Liver (tissue), 9 donors: ENCODE data around the gene ST8SIA5. TPM values are rescaled to one million over a fixed set of nuclear protein-coding genes. Genes with fewer than 3 reads are reported as not detected.

Experiments
- DNase-seq: peaks from one replicate; pipeline ENCODE4 v3.0.0-alpha.2; 2017; ENCODE audit warnings: low spot score
- H3K27ac ChIP-seq, 2 donors: one replicate each; pipeline ENCODE4 v1.7.0; 2013; ENCODE audit warnings: inconsistent platforms in 2 of 2, low read length in 2 of 2, control low read depth in 1 of 2, low read depth in 1 of 2, mild to moderate bottlenecking in 1 of 2
- H3K27me3 ChIP-seq, 4 donors: one replicate each; pipeline versions ENCODE4 v1.6.1 to v1.7.0; 2013; ENCODE audit warnings: low read length in 3 of 4, inconsistent platforms in 1 of 4, mild to moderate bottlenecking in 1 of 4, moderate library complexity in 1 of 4; ENCODE audit not compliant: control insufficient read depth in 4 of 4, insufficient read depth in 4 of 4
- H3K36me3 ChIP-seq, 4 donors: one replicate each; pipeline versions ENCODE4 v1.6.1 to v1.7.0; 2013; ENCODE audit warnings: low read length in 3 of 4, mild to moderate bottlenecking in 3 of 4, low read depth in 1 of 4, moderate library complexity in 1 of 4; ENCODE audit not compliant: control insufficient read depth in 4 of 4, insufficient read depth in 3 of 4
- H3K4me1 ChIP-seq, 4 donors: one replicate each; pipeline versions ENCODE4 v1.6.1 to v1.7.0; 2013; ENCODE audit warnings: low read length in 3 of 4, mild to moderate bottlenecking in 3 of 4, moderate library complexity in 1 of 4; ENCODE audit not compliant: control insufficient read depth in 4 of 4, insufficient read depth in 4 of 4
- H3K4me3 ChIP-seq, 3 donors: one replicate each; pipeline versions ENCODE4 v1.6.1 to v1.7.0; 2013; ENCODE audit warnings: low read length in 3 of 3, control low read depth in 1 of 3, low read depth in 1 of 3, mild to moderate bottlenecking in 1 of 3
- H3K9ac ChIP-seq, 2 donors: one replicate each; pipeline ENCODE4 v1.7.0; 2013; ENCODE audit warnings: low read length in 2 of 2, mild to moderate bottlenecking in 2 of 2, moderate library complexity in 2 of 2, control low read depth in 1 of 2, low read depth in 1 of 2
- H3K9me3 ChIP-seq, 4 donors: one replicate each; pipeline versions ENCODE4 v1.6.1 to v1.7.0; 2013; ENCODE audit warnings: low read length in 3 of 4; ENCODE audit not compliant: control insufficient read depth in 4 of 4
- EGR1 ChIP-seq, 2 donors: IDR thresholded peaks; 2 replicates each; pipeline ENCODE4 v1.6.1; 2016 to 2018; ENCODE audit warnings: antibody characterized with exemption in 2 of 2, low read depth in 2 of 2
- FOXA1 ChIP-seq: IDR thresholded peaks from 2 replicates; pipeline ENCODE4 v1.6.1; 2016; ENCODE audit warnings: antibody characterized with exemption
- FOXA2 ChIP-seq: IDR thresholded peaks from 2 replicates; pipeline ENCODE4 v1.6.1; 2016; ENCODE audit warnings: antibody characterized with exemption
- GABPA ChIP-seq, 2 donors: IDR thresholded peaks in 1 of 2; conservative IDR thresholded peaks in 1 of 2; 2 replicates each; pipeline ENCODE4 v1.6.1; 2016; ENCODE audit warnings: antibody characterized with exemption in 2 of 2, mild to moderate bottlenecking in 1 of 2, moderate library complexity in 1 of 2
- HNF4A ChIP-seq, 2 donors: conservative IDR thresholded peaks; 2 replicates each; pipeline ENCODE4 v1.6.1; 2016; ENCODE audit warnings: antibody characterized with exemption in 2 of 2, mild to moderate bottlenecking in 2 of 2
- HNF4G ChIP-seq: IDR thresholded peaks from 2 replicates; pipeline ENCODE4 v1.6.1; 2016; ENCODE audit warnings: antibody characterized with exemption
- JUND ChIP-seq, 2 donors: IDR thresholded peaks; 2 replicates each; pipeline ENCODE4 v1.6.1; 2016; ENCODE audit warnings: antibody characterized with exemption in 2 of 2
- RAD21 ChIP-seq, 2 donors: IDR thresholded peaks; 2 replicates each; pipeline ENCODE4 v1.6.1; 2016; ENCODE audit warnings: antibody characterized with exemption in 2 of 2, mild to moderate bottlenecking in 2 of 2
- RXRA ChIP-seq, 2 donors: IDR thresholded peaks; 2 replicates each; pipeline ENCODE4 v1.6.1; 2017 to 2018; ENCODE audit warnings: antibody characterized with exemption in 2 of 2, mild to moderate bottlenecking in 1 of 2
- SP1 ChIP-seq: IDR thresholded peaks from 2 replicates; pipeline ENCODE4 v1.6.1; 2018; ENCODE audit warnings: antibody characterized with exemption, mild to moderate bottlenecking
- TAF1 ChIP-seq: conservative IDR thresholded peaks from 2 replicates; pipeline ENCODE4 v1.6.1; 2016; ENCODE audit warnings: antibody characterized with exemption, mild to moderate bottlenecking
- WGBS: extraction: QIAGEN DNeasy Blood & Tissue Kit; methylation state at CpG from one replicate; pipeline ENCODE4 v1.1.7; 2013; 5-methylcytosine and 5-hydroxymethylcytosine counted together
- polyA plus RNA-seq, 2 donors: library from polyadenylated mRNA; stranded (reverse) in 1 of 2; unstranded in 1 of 2; fragments of 200-250 nt in 1 of 2; fragments of >200 nt in 1 of 2; fragmentation: Nextera tagmentation in 1 of 2; extraction: Ambion mirVana in 1 of 2; gene quantifications; one replicate each; pipeline versions ENCODE4 v1.2.1 to v1.2.3, GENCODE V29; 2013 to 2015
- total RNA-seq, 2 donors: library from RNA; depleted of rRNA; stranded (reverse); fragments of >200 nt; gene quantifications; one replicate each; pipeline ENCODE4 v1.2.3, GENCODE V29; 2014
- TF ChIP-seq, protein P1 (sequence below): IDR thresholded peaks from 2 replicates; pipeline ENCODE4 v1.6.1; 2016; ENCODE audit warnings: antibody characterized with exemption
- TF ChIP-seq, protein P2 (sequence below): IDR thresholded peaks from 2 replicates; pipeline ENCODE4 v1.6.1; 2016; ENCODE audit warnings: antibody characterized with exemption, mild to moderate bottlenecking
- TF ChIP-seq, protein P3 (sequence below): fragments of 150-350 bp; IDR thresholded peaks from 2 replicates; pipeline ENCODE4 v1.5.1; 2017; ENCODE audit warnings: improper control_type of control experiment, low read depth, low read length; ENCODE audit not compliant: missing input control
- donor health status: healthy.
- donor health status: healthy.
- donor health status: healthy.
- donor health status: healthy.
- donor health status: healthy.

Gene ST8SIA5
- total and polyA plus RNA-seq, 4 donors, result under 0.01 to 0.12 (median 0.05) TPM; not detected in 1

DNA sequence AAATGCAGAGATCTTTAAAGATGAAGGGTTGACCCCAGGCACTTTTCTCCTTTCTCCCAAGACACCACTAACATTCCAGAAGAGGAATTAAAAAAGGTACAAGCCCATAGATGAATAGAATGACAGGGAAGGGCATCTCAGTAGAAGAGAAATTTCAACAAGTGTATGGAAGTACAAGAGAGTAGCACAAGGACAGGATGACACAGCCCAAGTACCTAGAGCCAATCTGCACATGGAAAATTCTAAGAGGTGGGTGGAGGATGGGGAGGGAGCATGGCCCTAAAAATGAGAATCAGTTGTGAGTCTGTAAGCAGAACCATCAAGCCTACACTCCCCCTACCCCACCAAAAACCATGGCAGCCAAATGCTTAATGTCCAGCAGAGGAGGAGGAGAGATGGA, 60.2 kb downstream of the ST8SIA5 start:
- Histone ChIP-seq H3K9me3 (no peaks in the 10 kb centered on the region), H3K4me3 (no peak overlapping the region), H3K27ac (no peak overlapping the region), H3K4me1 (no peaks in the 10 kb centered on the region), H3K9ac (no peak overlapping the region), H3K36me3 (no peaks in the 10 kb centered on the region), H3K27me3 (no peaks in the 10 kb centered on the region)
- no peak for DNase-seq
- TF ChIP-seq JUND (IDR thresholded peaks at IDR 0.05), result no peak
- TF ChIP-seq, protein P1, sequence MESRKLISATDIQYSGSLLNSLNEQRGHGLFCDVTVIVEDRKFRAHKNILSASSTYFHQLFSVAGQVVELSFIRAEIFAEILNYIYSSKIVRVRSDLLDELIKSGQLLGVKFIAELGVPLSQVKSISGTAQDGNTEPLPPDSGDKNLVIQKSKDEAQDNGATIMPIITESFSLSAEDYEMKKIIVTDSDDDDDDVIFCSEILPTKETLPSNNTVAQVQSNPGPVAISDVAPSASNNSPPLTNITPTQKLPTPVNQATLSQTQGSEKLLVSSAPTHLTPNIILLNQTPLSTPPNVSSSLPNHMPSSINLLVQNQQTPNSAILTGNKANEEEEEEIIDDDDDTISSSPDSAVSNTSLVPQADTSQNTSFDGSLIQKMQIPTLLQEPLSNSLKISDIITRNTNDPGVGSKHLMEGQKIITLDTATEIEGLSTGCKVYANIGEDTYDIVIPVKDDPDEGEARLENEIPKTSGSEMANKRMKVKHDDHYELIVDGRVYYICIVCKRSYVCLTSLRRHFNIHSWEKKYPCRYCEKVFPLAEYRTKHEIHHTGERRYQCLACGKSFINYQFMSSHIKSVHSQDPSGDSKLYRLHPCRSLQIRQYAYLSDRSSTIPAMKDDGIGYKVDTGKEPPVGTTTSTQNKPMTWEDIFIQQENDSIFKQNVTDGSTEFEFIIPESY, result no peak
- TF ChIP-seq RXRA (IDR thresholded peaks at IDR 0.05), result no peak
- TF ChIP-seq EGR1 (IDR thresholded peaks at IDR 0.05; ENCODE audit: low read depth in 2 of 2), result no peak
- TF ChIP-seq, protein P2, sequence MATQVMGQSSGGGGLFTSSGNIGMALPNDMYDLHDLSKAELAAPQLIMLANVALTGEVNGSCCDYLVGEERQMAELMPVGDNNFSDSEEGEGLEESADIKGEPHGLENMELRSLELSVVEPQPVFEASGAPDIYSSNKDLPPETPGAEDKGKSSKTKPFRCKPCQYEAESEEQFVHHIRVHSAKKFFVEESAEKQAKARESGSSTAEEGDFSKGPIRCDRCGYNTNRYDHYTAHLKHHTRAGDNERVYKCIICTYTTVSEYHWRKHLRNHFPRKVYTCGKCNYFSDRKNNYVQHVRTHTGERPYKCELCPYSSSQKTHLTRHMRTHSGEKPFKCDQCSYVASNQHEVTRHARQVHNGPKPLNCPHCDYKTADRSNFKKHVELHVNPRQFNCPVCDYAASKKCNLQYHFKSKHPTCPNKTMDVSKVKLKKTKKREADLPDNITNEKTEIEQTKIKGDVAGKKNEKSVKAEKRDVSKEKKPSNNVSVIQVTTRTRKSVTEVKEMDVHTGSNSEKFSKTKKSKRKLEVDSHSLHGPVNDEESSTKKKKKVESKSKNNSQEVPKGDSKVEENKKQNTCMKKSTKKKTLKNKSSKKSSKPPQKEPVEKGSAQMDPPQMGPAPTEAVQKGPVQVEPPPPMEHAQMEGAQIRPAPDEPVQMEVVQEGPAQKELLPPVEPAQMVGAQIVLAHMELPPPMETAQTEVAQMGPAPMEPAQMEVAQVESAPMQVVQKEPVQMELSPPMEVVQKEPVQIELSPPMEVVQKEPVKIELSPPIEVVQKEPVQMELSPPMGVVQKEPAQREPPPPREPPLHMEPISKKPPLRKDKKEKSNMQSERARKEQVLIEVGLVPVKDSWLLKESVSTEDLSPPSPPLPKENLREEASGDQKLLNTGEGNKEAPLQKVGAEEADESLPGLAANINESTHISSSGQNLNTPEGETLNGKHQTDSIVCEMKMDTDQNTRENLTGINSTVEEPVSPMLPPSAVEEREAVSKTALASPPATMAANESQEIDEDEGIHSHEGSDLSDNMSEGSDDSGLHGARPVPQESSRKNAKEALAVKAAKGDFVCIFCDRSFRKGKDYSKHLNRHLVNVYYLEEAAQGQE, result no peak
- TF ChIP-seq TAF1, result no peak
- no peak for TF ChIP-seq HNF4A (conservative IDR thresholded peaks at IDR 0.05)
- no peak for TF ChIP-seq FOXA2
- TF ChIP-seq GABPA (IDR thresholded peaks at IDR 0.05 in 1 of 2, conservative IDR thresholded peaks at IDR 0.05 in 1 of 2), result no peak
- TF ChIP-seq SP1, result no peak
- TF ChIP-seq FOXA1, result no peak
- TF ChIP-seq RAD21 (IDR thresholded peaks at IDR 0.05), result no peak

DNA sequence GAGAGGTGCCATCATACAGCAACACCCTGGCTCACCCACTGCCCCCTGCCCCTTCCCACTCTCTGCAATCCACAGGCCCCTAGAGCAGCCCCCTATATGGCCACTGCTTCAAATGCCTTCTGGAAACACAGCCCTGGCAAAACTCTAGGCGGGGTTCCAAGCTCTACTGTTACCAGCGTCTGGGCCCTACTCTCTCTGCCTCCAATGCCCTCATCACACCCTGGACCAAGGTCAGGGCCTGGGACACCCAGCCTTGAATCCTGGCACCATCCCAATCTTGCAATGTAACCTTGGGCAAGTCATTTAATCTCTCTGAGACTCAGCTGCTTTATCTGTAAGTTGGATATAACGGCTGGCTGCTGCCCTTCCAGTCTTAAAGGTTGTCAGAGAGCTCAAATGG, 60.6 kb downstream of the ST8SIA5 start:
- H3K27ac ChIP-seq, result no peak overlapping the region
- H3K36me3 ChIP-seq, result no peaks in the 10 kb centered on the region
- no peaks in the 10 kb centered on the region for H3K4me1 ChIP-seq
- no peak overlapping the region for H3K4me3 ChIP-seq
- no peaks in the 10 kb centered on the region for H3K9me3 ChIP-seq
- no peak for DNase-seq
- H3K9ac ChIP-seq, result no peak overlapping the region
- WGBS, result 71% methylated on average over 3 of the region's 3 CpGs
- TF ChIP-seq, protein P3, sequence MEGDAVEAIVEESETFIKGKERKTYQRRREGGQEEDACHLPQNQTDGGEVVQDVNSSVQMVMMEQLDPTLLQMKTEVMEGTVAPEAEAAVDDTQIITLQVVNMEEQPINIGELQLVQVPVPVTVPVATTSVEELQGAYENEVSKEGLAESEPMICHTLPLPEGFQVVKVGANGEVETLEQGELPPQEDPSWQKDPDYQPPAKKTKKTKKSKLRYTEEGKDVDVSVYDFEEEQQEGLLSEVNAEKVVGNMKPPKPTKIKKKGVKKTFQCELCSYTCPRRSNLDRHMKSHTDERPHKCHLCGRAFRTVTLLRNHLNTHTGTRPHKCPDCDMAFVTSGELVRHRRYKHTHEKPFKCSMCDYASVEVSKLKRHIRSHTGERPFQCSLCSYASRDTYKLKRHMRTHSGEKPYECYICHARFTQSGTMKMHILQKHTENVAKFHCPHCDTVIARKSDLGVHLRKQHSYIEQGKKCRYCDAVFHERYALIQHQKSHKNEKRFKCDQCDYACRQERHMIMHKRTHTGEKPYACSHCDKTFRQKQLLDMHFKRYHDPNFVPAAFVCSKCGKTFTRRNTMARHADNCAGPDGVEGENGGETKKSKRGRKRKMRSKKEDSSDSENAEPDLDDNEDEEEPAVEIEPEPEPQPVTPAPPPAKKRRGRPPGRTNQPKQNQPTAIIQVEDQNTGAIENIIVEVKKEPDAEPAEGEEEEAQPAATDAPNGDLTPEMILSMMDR, result no peak
- TF ChIP-seq RAD21 (IDR thresholded peaks at IDR 0.05) (no peak), HNF4G (no peak), FOXA1 (no peak), JUND (IDR thresholded peaks at IDR 0.05) (no peak), SP1 (no peak)
- TF ChIP-seq, protein P1, result no peak
- no peaks in the 10 kb centered on the region for H3K27me3 ChIP-seq
